ENCODE results near the gene ADAMTS9.

- no peak for TF ChIP-seq SMC3 (IDR thresholded peaks at IDR 0.05; ENCODE audit: low read length)
- no peak for TF ChIP-seq SP1 (IDR thresholded peaks at IDR 0.05)
- no peak for TF ChIP-seq SP1 (CRISPR knock-in tag; IDR thresholded peaks at IDR 0.05)
- no peak for TF ChIP-seq SMARCC2 (IDR thresholded peaks at IDR 0.05)
- no peak for TF ChIP-seq PPARG (CRISPR knock-in tag; conservative IDR thresholded peaks at IDR 0.05)
- TF ChIP-seq, protein P1, sequence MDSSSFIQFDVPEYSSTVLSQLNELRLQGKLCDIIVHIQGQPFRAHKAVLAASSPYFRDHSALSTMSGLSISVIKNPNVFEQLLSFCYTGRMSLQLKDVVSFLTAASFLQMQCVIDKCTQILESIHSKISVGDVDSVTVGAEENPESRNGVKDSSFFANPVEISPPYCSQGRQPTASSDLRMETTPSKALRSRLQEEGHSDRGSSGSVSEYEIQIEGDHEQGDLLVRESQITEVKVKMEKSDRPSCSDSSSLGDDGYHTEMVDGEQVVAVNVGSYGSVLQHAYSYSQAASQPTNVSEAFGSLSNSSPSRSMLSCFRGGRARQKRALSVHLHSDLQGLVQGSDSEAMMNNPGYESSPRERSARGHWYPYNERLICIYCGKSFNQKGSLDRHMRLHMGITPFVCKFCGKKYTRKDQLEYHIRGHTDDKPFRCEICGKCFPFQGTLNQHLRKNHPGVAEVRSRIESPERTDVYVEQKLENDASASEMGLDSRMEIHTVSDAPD (CRISPR knock-in tag; IDR thresholded peaks at IDR 0.05): no peak
- no peak for TF ChIP-seq TCF12 (IDR thresholded peaks at IDR 0.05)
- no peak for TF ChIP-seq TCF12 (CRISPR knock-in tag; IDR thresholded peaks at IDR 0.05)
Measured at GRCh38 chr3:64617610-64618009, 70.2 kb downstream of the ADAMTS9 start.
